Astrocyte (in vitro differentiated cells and primary cell): ENCODE data around the gene SPAG5.

Experiments used
- CTCF ChIP-seq: IDR thresholded peaks from 2 replicates; pipeline ENCODE4 v1.5.1; 2011; ENCODE audit warnings: low read depth, mild to moderate bottlenecking, inconsistent platforms, low read length, moderate library complexity; ENCODE audit not compliant: insufficient read depth
- EZH2 ChIP-seq: IDR thresholded peaks from 2 replicates; pipeline ENCODE4 v1.6.1; 2012; ENCODE audit warnings: mild to moderate bottlenecking, low read length, inconsistent platforms; ENCODE audit not compliant: insufficient read depth

GRCh38 chr17:28530926-28531325 lies 67.9 kb downstream of the SPAG5 start:
- TF ChIP-seq EZH2, result no peak
- TF ChIP-seq CTCF, result no peak
